DMS153 treated with DMSO at 0.1 percent for 48 hours (cell line): Measurements from ENCODE around the gene FSIP2.
"Not testable (repeated sequence)": the region's sequence is repeated elsewhere in the genome, so short reads cannot be mapped to it uniquely, and the experiment has no call there.

Experiments used
- DNase-seq: peaks from one replicate; lab custom pipeline; 2025; ENCODE audit not compliant: unreplicated experiment; lab: John Stamatoyannopoulos, UW

Gene FSIP2

DNA sequence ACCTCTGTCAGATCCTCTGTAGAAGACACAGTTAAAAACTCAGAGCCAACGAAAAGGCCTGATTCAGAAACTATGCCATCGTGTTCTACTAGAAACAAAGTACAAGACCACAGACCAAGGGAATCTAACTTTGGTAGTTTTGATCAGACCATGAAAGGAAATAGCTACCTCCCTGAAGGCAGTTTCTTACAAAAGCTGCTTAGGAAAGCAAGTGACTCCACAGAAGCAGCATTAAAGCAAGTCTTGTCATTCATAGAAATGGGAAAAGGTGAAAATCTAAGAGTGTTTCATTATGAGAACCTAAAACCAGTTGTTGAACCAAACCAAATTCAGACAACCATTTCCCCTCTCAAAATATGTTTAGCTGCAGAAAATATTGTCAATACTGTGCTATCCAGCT, 58.2 kb downstream of the FSIP2 start:
- DNase-seq = no peak

DNA sequence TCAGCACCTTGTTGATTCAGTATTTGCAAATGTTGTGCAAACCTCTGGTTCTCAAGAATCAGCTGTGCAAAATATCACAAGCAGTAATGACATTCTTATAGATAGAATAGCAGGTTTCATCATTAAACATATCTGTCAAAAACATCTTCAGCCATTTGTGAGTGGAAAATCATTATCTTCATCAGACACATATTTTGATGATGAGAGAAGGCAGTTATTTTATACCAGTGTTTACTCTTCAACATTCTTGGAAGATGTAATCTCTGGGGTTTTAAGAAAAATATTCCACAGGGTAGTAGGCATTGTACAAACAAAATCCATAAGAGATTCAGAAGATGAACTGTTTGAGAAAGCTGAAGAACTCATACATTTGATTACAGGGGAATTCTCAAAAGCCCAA, 64.3 kb downstream of the FSIP2 start:
- no peak for DNase-seq

DNA sequence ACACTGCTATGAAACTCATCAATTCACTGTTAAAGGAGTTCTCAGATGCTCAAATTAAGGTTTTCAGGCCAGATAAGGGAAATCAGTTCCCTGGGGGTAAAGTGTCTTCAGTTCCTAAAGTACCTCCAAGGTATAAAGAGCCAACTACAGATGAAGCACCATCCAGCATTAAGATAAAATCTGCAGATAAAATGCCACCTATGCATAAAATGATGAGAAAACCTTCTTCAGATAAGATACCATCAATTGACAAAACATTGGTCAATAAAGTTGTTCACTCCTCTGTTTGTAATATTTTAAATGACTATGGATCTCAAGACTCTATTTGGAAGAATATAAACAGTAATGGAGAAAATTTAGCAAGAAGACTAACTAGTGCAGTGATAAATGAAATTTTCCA, 68.2 kb downstream of the FSIP2 start:
- DNase-seq = no peak

DNA sequence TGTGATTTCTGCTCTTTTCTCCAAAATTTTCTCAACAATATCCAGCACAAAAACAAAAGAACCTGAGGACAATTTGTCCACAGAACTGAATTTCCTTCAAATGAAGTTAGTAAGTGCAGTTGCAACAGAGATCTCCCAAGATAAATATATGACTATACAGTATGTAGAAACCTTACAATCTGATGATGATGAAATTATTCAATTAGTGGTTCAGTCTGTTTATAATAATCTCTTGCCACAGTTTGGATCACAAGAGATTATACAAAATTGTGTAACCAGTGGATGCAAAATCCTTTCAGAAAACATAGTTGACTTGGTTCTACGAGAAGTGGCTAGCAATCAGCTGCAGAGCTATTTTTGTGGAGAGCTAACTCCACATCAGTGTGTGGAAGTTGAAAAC, 68.7 kb downstream of the FSIP2 start:
- no peak for DNase-seq

DNA sequence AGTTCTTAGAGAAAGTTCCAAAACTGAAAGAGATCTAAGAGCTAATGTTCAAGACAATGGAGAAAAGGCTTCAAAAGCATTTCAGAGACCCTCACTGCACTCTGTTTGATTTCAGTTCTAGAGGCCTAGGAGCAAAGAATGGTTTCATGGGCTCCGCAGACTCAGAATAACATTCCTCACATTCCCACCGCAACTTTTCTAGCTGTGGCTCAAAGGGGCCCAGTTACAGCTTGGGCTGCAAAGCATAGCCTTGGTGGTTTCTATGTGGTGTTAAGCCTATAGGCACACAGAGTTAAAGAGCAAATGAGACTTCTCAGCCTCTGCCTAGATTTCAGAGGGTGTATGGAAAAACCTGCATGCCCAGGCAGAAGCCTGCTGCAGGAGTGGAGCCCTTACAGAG, 73.0 kb downstream of the FSIP2 start:
- DNase-seq = no peak

DNA sequence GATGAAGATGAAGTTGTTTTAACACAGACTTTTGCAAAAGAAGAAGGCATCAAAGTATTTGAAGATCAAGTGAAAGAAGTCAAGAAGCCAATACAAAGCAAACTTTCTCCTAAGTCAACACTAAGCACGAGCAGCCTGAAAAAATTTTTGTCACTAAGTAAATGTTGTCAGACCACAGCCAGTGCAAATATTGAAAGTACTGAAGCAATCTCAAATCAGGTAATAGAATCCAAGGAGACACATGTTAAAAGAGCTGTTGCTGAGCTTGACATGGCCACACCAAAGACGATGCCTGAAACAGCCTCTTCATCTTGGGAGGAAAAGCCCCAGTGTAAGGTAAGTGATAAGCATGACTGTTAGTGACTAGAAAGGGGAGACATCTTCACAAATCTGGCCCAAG, 75.1 kb downstream of the FSIP2 start:
- DNase-seq = no peak

DNA sequence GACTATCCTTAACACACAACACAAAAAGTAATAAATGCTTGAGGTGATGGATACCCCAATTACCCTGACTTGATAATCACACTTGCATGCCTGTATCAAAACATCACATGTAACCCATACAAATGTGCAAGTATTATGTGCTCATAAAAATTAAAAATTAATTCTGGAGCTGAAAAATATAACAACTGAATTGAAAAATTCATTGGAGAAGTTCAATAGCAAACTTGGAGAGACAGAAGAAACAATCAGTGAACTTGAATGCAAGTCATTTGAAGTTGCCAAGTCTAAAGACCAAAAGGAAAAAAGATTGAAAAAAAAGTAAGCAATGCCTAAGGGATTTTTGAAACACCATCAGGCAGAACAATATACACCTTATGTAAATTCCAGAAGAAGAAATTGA, 79.4 kb downstream of the FSIP2 start:
- no peak for DNase-seq

DNA sequence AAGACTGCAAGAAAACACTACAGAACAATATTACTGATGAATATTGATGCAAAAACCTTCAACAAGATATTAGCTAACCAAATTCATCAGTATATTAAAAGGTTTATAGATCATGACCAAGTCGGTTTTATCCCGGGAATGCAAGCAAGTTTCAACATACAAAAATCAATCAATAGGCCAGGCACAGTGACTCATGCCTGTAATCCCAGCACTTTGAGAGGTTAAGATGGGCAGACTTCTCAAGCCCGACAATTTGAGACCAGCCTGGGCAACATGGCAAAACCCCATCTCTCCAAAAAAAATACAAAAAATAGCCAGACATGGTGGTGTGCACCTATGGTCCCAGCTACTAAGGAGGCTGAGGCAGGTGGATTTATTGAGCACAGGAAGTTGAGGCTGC, 82.9 kb downstream of the FSIP2 start:
- DNase-seq = no peak

DNA sequence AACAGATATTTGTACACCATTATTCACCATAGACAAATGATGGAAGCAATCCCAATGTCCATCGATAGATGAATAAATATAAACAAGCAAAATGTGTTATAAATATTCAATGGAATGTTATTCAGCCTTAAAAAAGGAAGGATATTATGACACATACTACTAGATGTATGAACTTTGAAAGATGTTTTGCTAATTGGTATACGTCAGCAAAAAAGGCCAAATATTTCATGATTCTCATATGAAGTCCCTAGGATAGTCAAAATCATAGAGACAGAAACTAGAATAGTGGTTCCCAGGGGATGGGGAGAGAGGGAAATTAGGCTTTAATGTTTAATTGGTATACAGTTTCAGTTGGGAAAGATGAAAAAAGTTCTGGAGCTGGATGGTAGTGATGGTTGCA, 85.2 kb downstream of the FSIP2 start:
- no peak for DNase-seq

DNA sequence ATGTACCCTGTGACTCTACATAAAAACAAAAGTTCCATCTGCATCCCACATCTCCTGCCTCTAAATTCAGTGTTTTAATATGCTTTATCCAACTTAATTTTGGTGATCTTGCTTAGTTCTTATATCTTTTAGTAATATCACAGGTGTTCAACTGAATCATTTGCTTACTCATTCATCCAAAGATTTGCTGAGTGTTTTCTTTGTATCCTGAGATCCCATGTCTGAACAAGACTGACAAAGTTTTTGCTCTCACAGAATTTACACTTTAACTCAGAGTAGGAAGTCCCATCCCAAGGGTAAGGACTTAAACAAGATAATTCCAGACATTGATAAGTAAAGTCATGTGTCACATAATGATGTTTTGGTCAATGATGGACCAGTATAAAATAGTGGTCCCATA, 87.0 kb downstream of the FSIP2 start:
- DNase-seq = no peak

DNA sequence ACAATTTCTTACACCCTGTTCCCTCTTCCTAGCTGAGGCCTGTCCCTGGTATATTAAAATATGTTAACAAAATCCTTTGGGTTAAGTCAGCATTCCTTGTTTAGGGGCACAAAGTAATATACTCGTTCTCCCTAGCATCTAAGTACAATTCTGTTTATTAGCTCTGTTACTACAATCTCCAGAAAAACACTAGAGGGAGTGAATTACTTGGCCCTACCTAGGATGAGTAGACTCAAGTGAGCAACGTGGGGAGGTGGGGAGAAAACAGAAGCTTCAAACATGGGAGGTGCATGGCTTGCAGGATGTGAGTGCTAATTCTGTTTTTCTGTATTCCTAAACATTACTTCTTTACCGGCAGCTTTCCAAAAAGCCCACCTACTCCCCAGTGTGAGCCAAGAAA, 89.7 kb downstream of the FSIP2 start:
- no peak for DNase-seq

DNA sequence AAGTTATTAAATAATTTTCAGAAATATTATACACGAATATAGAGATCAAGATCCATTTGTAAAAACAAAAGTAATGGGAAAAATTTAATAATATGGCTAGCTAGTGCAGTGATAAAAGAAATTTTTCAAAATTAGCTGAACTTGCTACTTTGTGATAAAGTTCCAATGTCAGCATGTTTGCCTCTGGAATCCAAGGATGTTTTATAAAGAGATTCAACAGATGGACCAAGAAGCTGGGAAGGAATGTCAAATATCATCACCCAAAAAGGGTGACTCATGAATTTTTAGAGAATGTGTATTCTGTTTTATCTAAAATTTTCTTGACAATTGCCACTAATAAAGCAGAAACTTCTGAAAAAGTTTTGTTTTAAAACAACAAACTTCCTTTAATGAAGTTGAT, 95.3 kb downstream of the FSIP2 start:
- no peak for DNase-seq

DNA sequence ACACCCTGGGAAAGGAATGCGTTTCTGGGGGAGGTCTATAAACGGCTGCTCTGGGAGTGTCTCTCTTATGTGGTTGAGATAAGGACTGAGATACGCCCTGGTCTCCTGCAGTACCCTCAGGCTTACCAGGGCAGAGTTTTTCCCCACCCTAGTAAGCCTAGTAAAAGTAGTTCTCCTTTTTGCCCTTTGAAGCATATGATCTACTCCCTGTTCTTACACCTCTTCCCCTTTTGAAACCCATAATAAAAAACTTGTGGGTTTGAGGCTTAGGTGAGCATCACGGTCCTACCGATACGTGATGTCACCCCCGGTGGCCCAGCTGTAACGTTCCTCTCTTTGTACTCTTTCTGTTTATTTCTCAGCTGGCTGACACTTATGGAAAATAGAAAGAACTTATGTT, 97.4 kb downstream of the FSIP2 start:
- DNase-seq = no peak

DNA sequence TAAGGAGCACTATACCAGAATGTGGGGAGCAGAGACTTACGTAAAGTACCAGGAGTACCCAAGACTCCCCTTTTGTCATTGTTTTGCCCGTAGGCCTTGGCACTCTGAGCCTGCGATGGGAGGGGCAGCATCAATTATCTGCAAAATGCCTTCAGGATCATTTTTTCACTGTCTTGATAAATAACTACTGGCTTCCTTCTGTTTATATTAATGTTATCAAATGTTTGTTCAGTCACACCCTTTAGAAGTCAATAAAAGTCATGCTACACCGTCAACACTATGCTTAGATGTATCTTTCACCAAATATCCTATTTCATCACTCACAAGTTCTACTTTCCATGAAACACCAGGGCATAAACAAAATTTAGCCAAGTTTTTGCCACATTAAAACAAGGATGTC, 116.3 kb downstream of the FSIP2 start:
- DNase-seq = no peak

DNA sequence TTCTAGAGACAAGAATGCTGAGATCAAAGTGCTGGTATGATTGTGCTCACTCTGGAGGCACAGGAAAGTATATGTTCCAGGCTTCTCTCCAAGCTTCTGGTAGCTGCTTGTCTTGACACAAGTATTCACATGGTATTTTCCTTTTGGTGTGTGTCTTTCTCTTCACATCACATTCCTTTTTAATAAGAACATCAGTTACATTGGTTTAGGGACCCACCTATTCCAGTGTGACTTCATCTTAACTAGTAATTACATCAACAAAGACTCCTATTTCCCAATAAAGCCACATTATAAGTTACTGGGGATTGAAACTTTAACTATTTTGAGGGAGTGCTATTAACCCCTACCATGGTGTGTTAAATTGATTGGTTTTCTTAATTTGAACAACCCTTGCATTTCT, 119.1 kb downstream of the FSIP2 start:
- no peak for DNase-seq

DNA sequence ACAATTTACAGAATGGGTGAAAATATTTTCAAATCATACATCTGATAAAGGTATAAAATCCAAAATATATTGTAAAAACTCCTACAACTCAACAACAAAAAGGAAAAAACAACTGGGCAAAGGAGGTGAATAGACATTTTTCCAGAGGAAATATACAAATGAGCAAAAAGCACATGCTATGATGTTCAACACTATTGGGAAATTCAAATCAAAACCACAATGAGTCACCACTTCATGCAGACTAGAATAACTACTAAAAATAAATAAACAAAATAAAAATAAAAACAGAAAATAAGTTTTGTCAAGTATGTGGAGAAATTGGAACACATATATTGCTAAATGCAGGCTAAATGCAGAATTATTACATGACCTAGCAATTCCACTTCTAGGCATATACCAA, 120.9 kb downstream of the FSIP2 start:
- DNase-seq = no peak

DNA sequence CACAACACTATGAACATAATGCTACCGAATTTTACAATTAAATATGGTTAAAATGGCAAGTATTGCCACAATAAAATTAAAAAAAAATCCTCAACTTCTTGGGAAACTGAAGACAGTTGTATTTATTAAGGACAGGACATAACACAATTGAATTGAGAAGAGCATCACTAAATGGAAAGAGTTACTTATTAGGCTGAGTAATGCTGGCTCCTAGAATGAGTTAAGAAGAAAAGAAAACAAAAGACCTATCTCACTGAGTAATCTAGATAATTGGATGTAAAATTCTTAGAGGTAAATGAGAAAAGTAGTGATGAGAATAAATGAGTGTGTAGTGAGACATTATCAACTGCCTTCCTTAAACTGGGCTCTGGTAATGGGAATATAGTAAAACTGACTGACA, 121.7 kb downstream of the FSIP2 start:
- DNase-seq = no peak

DNA sequence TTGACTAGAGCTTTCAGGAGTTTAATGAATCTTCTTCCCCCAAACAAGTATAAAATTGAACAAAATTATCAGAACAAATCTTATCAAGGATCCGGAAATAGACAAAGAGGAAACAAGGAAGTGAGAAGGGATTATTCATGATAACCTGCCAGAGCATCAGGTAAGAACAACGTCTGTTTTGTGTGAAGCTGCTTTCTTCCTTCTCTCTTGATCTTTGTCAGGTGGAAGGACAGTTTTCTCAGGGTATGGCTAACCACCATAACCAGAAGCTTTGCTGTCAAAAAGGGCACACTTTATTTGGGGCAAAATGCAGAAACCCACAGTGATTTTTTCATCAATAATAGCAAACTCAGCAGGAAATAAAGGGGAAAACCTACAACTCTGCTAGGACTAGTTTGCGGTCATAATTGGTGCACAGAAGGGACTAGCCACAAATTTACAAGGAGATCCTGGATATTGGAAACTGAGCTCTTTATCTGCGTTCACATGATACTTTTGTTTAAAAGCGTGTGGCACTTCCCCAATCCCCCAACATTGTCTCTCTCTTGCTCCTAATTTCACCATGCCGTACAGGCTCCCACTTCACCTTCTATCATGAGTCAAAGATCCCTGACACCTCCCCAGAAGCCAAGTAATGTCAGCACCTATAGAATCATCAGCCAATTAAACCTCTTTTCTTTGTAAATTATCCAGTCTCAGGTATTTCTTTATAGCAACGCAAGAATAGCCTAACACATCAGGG, 124.2 kb downstream of the FSIP2 start:
- peak; percentile 18 for DNase-seq

DNA sequence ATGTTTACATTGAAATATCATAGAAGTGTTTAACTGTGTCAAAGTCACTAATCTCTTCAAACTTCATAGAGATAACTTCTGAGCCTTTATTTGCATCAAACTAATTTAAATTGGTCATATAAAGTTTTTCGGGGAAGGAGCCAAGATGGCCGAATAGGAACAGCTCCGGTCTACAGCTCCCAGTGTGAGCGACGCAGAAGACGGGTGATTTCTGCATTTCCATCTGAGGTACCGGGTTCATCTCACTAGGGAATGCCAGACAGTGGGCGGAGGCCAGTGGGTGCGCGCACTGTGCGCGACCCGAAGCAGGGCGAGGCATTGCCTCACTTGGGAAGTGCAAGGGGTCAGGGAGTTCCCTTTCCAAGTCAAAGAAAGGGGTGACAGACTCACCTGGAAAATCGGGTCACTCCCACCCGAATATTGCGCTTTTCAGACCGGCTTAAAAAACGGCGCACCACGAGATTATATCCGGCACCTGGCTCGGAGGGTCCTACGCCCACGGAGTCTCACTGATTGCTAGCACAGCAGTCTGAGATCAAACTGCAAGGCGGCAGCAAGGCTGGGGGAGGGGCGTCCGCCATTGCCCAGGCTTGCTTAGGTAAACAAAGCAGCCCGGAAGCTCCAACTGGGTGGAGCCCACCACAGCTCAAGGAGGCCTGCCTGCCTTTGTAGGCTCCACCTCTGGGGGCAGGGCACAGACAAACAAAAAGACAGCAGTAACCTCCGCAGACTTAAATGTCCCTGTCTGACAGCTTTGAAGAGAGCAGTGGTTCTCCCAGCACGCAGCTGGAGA, 126.1 kb downstream of the FSIP2 start:
- DNase-seq = not testable (repeated sequence)

DNA sequence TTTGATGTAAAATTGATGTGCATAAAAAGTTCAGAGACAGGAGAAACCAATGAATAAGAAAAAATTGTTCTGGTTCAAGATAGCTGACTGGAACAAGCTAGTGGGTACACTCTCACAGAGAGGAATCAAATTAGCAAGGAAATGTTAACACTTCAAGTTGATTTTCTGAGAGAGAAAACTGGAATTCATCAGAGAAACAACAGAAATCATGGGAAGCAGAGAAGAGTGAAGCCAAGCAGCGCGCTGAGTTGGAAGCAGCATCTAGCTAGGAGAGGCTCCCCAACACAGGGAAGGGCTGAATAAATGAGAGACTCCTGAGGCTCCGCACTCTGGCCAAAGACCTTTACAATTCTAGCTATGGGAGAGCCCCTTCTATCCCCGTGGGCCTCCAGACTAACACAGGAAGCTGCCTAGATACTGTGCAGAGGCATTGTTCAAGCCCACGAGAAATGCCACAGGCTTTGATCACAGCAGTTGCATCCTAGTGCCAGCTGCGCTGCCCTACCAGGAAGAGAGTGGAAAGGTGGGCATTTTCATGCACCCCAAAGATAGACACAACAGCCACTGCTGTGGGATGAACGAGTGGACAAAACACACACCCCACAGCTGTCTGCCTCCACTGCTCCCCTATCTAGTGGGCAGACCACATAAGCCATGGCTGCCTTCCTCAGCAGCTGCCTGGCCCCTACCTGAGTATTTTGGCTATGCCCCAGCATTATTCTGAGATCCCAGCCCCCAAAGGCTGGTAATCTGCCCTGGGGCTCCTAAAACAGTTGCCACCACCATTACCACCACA, 136.7 kb downstream of the FSIP2 start:
- DNase-seq = no peak

DNA sequence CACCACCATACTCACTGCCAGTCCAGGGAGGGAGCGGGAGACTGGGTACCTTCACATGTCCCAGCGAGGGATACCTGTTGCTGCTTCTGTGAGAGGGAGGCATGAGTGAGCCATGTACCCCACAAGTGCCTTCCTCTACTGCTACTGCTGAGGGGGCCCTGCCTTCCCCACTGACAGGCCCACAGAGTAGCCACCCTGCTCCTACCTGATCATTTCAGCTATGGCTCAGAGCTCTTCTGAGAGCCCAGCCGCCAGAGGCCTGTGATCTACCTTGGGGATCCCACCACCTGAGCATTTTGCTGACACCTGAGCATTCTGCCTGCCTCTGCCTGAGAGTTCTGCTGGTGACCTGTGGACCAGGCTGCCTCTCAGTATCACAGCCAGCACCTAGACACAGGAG, 137.6 kb downstream of the FSIP2 start:
- DNase-seq = no peak

DNA sequence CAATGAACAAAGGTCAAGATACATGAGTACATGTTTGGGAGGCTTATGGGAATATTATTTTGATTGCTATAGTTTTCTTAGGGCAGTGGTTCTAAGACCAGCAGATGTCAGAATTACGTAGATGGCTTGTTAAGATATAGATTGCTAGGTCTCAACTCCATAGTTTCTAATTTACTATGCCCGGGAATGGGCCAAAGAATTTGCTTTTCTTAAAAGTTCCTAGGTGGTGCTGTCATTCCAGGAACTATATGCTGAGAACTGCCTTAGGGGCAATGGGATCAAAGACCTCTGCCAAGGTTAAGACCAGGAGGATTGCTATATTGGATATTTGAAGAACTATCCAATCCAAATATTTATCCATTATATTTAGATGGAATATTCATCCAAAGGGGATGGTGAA, 141.8 kb downstream of the FSIP2 start:
- DNase-seq = no peak
